GM23338 (cell line): ENCODE results near the gene CYP19A1. TPM values are rescaled to one million over a fixed set of nuclear protein-coding genes. Genes with fewer than 3 reads are reported as not detected.

Experiments
- ATAC-seq: fragments of 200-7000 bp; cut with Tn5 transposase; 3 replicates; pipeline ENCODE4 v1.9.1; 2020
- DNase-seq: peaks from one replicate; pipeline ENCODE4 v3.0.0-alpha.2; 2015; ENCODE audit warnings: low spot score
- H2AFZ ChIP-seq: fragments of 200-600 bp; sonication (generic); 2 replicates; pipeline ENCODE4 v1.8.0; 2016; ENCODE audit warnings: antibody characterized with exemption, mild to moderate bottlenecking, moderate library complexity
- H3F3A ChIP-seq: fragments of 200-600 bp; sonication (generic); replicated peaks from 2 replicates; pipeline ENCODE4 v1.8.0; 2017; ENCODE audit warnings: antibody characterized with exemption, mixed run types, low read depth
- H3K27ac ChIP-seq: fragments of 200-600 bp; sonication (generic); 2 replicates; pipeline ENCODE4 v1.6.1; 2016; ENCODE audit warnings: low read depth
- H3K27me3 ChIP-seq: fragments of 200-600 bp; sonication (generic); 2 replicates; pipeline ENCODE4 v1.8.0; 2016; ENCODE audit warnings: mild to moderate bottlenecking, mixed run types, moderate library complexity; ENCODE audit not compliant: insufficient read depth
- H3K36me3 ChIP-seq: fragments of 200-600 bp; sonication (generic); 2 replicates; pipeline ENCODE4 v1.8.0; 2016; ENCODE audit warnings: mild to moderate bottlenecking; ENCODE audit not compliant: insufficient read depth
- H3K4me1 ChIP-seq: fragments of 200-600 bp; sonication (generic); 2 replicates; pipeline ENCODE4 v1.8.0; 2016; ENCODE audit warnings: mild to moderate bottlenecking, moderate library complexity; ENCODE audit not compliant: insufficient read depth
- H3K4me2 ChIP-seq: fragments of 200-600 bp; sonication (generic); 2 replicates; pipeline ENCODE4 v1.7.1; 2017; ENCODE audit warnings: mixed run types
- H3K4me3 ChIP-seq: fragments of 200-600 bp; sonication (generic); 2 replicates; pipeline ENCODE4 v1.6.1; 2016; ENCODE audit warnings: mixed run types
- H3K79me2 ChIP-seq: fragments of 200-600 bp; sonication (generic); replicated peaks from 2 replicates; pipeline ENCODE4 v1.8.0; 2017; ENCODE audit warnings: mild to moderate bottlenecking; ENCODE audit not compliant: insufficient read depth
- H3K9me2 ChIP-seq: fragments of 200-600 bp; sonication (generic); 2 replicates; pipeline ENCODE4 v1.8.0; 2017; ENCODE audit not compliant: insufficient read depth
- H4K20me1 ChIP-seq: fragments of 200-600 bp; sonication (generic); replicated peaks from 2 replicates; pipeline ENCODE4 v1.8.0; 2017; ENCODE audit warnings: mild to moderate bottlenecking; ENCODE audit not compliant: insufficient read depth
- H3K27ac Mint-ChIP-seq: 2 replicates; pipeline ENCODE4 v1.8.0; 2020; ENCODE audit warnings: inconsistent platforms, mild to moderate bottlenecking, moderate library complexity, mixed read lengths
- H3K27me3 Mint-ChIP-seq: 3 replicates; pipeline ENCODE4 v1.8.0; 2022; ENCODE audit warnings: low read depth, mild to moderate bottlenecking, moderate library complexity, mixed read lengths, inconsistent platforms; ENCODE audit not compliant: insufficient read depth, poor library complexity
- H3K36me3 Mint-ChIP-seq: 3 replicates; pipeline ENCODE4 v1.8.0; 2021; ENCODE audit warnings: low read depth, mild to moderate bottlenecking, inconsistent platforms, moderate library complexity, mixed read lengths
- H3K4me1 Mint-ChIP-seq: 3 replicates; pipeline ENCODE4 v1.8.0; 2020; ENCODE audit warnings: mild to moderate bottlenecking, inconsistent platforms, mixed read lengths
- H3K4me3 Mint-ChIP-seq: 3 replicates; pipeline ENCODE4 v1.8.0; 2021; ENCODE audit warnings: moderate library complexity, mild to moderate bottlenecking, inconsistent platforms, mixed read lengths
- H3K9me3 Mint-ChIP-seq: 3 replicates; pipeline ENCODE4 v1.8.0; 2020; ENCODE audit warnings: moderate library complexity, mild to moderate bottlenecking, inconsistent platforms, mixed read lengths
- CREB1 ChIP-seq: fragments of 250-450 bp; sonication (Bioruptor Pico); IDR thresholded peaks from 2 replicates; pipeline ENCODE4 v1.5.0; 2020; ENCODE audit warnings: low read depth, mild to moderate bottlenecking, moderate library complexity
- EZH2phosphoT487 ChIP-seq: fragments of 200-600 bp; sonication (generic); IDR thresholded peaks from one replicate; pipeline ENCODE4 v1.8.1; 2018; ENCODE audit warnings: antibody characterized with exemption; ENCODE audit not compliant: unreplicated experiment
- NANOG ChIP-seq: IDR thresholded peaks from 2 replicates; pipeline ENCODE4 v1.6.1; 2016; ENCODE audit warnings: antibody characterized with exemption, borderline replicate concordance
- POLR2AphosphoS5 ChIP-seq: IDR thresholded peaks from 2 replicates; pipeline ENCODE4 v1.6.1; 2016; ENCODE audit warnings: antibody characterized with exemption, low read depth
- STAT1 ChIP-seq: IDR thresholded peaks from one replicate; pipeline ENCODE4 v1.6.1; 2016; ENCODE audit warnings: antibody characterized with exemption; ENCODE audit not compliant: unreplicated experiment
- ZNF114 ChIP-seq: fragments of 250-450 bp; sonication (Bioruptor Pico); IDR thresholded peaks from 2 replicates; pipeline ENCODE4 v1.5.0; 2020; ENCODE audit warnings: mild to moderate bottlenecking, moderate library complexity
- ZNF331 ChIP-seq: fragments of 250-450 bp; sonication (Bioruptor Pico); IDR thresholded peaks from 2 replicates; pipeline ENCODE4 v1.5.0; 2020; ENCODE audit warnings: low read depth, mild to moderate bottlenecking, moderate library complexity
- polyA plus RNA-seq: library from polyadenylated mRNA; unstranded; fragments of >200 nt; fragmentation: Nextera tagmentation; extraction: Ambion mirVana; gene quantifications from 2 replicates; pipeline ENCODE4 v1.2.1, GENCODE V29; 2016
- total RNA-seq: library from RNA; depleted of rRNA; stranded (reverse); fragments of >200 nt; shearing (Covaris generic); gene quantifications from 2 replicates; pipeline ENCODE4 v1.2.3, GENCODE V29; 2014
- TF ChIP-seq, protein P1 (sequence below): fragments of 250-450 bp; sonication (Bioruptor Pico); IDR thresholded peaks from 2 replicates; pipeline ENCODE4 v1.5.0; 2020; ENCODE audit warnings: mild to moderate bottlenecking, moderate library complexity
- TF ChIP-seq, protein P2 (sequence below): IDR thresholded peaks from 2 replicates; pipeline ENCODE4 v1.6.1; 2016; ENCODE audit warnings: antibody characterized with exemption

CYP19A1 gene
- total and polyA plus RNA-seq, 2 experiments from 2014 or later, result 0.42 TPM; not detected in 1

DNA sequence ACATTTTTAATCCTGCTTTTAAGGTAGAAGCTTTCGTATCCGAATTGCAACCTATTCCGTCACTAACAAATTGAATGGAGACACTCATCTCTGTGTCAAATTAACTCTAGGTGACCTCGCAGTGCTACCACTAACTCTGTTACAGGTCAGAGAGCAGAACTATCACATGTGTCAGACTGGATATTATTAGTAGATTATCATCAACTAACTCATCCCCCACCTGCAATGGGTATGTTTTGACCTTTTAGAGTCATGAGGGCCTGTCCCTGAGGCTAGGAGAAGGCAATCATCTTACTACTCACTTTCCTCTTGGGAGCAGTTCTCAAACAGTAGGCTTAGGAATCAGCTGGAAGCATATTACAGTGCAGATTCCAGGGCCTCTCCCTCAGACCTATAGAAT is 5.1 kb upstream of the CYP19A1 start (continued):
- TF ChIP-seq CREB1 (no peak), NANOG (no peak), ZNF114 (no peak)

DNA sequence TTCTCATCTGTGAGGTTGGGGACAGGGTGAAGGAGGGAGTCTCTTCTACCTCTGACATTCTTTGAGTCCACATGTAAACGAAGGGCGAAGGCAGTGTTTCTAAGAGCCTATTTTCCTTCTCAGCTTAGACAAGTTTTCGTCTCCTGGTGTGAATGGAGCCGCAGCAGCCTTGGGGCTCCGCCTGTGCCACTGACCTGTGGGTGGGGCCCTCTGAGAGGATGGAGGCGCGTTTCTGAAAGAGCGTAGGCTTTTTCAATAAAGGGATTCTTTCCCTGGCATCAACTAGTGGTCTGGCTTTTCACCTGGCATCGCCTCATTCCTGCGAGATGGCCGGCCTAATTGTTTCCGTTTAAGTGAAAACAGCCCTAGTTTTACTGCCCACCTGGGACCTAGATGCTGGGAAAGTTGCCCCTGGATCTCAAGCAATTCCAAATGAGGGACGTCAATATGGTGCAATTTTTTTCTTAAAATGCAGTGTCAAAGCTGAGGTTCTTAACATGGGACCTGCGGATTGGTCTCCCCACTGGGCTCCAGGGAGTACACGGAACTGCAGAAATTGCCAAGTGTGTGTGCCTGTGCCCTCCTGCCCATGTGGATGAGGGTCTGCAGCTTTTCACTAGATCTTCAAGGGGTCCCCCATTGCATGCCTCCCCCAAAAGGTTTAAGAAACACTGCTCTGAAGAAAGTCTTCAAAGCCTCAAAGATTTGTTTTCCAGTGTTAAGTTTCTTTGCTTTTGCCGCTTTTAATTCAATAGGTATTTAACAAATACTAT is 4.0 kb upstream of the CYP19A1 start:
- peaks cover 32% of the 10 kb centered on the region for H3K27me3 Mint-ChIP-seq
- TF ChIP-seq POLR2AphosphoS5 (no peak), ZNF331 (CRISPR knock-in tag) (no peak), EZH2phosphoT487 (no peak), CREB1 (no peak), STAT1 (no peak), NANOG (no peak)
- TF ChIP-seq, protein P1, sequence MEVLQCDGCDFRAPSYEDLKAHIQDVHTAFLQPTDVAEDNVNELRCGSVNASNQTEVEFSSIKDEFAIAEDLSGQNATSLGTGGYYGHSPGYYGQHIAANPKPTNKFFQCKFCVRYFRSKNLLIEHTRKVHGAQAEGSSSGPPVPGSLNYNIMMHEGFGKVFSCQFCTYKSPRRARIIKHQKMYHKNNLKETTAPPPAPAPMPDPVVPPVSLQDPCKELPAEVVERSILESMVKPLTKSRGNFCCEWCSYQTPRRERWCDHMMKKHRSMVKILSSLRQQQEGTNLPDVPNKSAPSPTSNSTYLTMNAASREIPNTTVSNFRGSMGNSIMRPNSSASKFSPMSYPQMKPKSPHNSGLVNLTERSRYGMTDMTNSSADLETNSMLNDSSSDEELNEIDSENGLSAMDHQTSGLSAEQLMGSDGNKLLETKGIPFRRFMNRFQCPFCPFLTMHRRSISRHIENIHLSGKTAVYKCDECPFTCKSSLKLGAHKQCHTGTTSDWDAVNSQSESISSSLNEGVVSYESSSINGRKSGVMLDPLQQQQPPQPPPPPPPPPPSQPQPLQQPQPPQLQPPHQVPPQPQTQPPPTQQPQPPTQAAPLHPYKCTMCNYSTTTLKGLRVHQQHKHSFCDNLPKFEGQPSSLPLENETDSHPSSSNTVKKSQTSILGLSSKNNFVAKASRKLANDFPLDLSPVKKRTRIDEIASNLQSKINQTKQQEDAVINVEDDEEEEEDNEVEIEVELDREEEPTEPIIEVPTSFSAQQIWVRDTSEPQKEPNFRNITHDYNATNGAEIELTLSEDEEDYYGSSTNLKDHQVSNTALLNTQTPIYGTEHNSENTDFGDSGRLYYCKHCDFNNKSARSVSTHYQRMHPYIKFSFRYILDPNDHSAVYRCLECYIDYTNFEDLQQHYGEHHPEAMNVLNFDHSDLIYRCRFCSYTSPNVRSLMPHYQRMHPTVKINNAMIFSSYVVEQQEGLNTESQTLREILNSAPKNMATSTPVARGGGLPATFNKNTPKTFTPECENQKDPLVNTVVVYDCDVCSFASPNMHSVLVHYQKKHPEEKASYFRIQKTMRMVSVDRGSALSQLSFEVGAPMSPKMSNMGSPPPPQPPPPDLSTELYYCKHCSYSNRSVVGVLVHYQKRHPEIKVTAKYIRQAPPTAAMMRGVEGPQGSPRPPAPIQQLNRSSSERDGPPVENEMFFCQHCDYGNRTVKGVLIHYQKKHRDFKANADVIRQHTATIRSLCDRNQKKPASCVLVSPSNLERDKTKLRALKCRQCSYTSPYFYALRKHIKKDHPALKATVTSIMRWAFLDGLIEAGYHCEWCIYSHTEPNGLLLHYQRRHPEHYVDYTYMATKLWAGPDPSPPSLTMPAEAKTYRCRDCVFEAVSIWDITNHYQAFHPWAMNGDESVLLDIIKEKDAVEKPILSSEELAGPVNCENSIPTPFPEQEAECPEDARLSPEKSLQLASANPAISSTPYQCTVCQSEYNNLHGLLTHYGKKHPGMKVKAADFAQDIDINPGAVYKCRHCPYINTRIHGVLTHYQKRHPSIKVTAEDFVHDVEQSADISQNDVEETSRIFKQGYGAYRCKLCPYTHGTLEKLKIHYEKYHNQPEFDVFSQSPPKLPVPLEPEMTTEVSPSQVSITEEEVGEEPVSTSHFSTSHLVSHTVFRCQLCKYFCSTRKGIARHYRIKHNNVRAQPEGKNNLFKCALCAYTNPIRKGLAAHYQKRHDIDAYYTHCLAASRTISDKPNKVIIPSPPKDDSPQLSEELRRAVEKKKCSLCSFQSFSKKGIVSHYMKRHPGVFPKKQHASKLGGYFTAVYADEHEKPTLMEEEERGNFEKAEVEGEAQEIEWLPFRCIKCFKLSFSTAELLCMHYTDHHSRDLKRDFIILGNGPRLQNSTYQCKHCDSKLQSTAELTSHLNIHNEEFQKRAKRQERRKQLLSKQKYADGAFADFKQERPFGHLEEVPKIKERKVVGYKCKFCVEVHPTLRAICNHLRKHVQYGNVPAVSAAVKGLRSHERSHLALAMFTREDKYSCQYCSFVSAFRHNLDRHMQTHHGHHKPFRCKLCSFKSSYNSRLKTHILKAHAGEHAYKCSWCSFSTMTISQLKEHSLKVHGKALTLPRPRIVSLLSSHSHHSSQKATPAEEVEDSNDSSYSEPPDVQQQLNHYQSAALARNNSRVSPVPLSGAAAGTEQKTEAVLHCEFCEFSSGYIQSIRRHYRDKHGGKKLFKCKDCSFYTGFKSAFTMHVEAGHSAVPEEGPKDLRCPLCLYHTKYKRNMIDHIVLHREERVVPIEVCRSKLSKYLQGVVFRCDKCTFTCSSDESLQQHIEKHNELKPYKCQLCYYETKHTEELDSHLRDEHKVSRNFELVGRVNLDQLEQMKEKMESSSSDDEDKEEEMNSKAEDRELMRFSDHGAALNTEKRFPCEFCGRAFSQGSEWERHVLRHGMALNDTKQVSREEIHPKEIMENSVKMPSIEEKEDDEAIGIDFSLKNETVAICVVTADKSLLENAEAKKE (CRISPR knock-in tag), result no peak
- TF ChIP-seq, protein P2, sequence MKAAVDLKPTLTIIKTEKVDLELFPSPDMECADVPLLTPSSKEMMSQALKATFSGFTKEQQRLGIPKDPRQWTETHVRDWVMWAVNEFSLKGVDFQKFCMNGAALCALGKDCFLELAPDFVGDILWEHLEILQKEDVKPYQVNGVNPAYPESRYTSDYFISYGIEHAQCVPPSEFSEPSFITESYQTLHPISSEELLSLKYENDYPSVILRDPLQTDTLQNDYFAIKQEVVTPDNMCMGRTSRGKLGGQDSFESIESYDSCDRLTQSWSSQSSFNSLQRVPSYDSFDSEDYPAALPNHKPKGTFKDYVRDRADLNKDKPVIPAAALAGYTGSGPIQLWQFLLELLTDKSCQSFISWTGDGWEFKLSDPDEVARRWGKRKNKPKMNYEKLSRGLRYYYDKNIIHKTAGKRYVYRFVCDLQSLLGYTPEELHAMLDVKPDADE, result no peak
- H2AFZ ChIP-seq, result peak overlapping the region; percentile 98

More for the DNA sequence above, 4.0 kb upstream of the CYP19A1 start:
- Histone ChIP-seq H3F3A (no peaks in the 10 kb centered on the region), H4K20me1 (0 out of 2 replicates have a peak, but pooled peaks cover 6% of the 10 kb centered on the region), H3K79me2 (no peaks in the 10 kb centered on the region), H3K9me2 (peaks cover 6% of the 10 kb centered on the region), H3K27ac (no peak overlapping the region), H3K4me3 (peak overlapping the region; percentile 72), H3K27me3 (peaks cover 51% of the 10 kb centered on the region), H3K4me2 (peak overlapping the region; percentile 92), H3K4me1 (peaks cover 3% of the 10 kb centered on the region; the same call in 1 of the 2 replicates), H3K36me3 (no peaks in the 10 kb centered on the region)
- peak; percentile 34 for DNase-seq
- Mint-ChIP-seq H3K4me3 (peak overlapping the region; percentile 68), H3K4me1 (no peaks in the 10 kb centered on the region; the same call in 2 of the 3 replicates), H3K36me3 (no peaks in the 10 kb centered on the region), H3K27ac (no peak overlapping the region), H3K9me3 (no peaks in the 10 kb centered on the region; the same call in 2 of the 3 replicates)
- ATAC-seq, result peak; percentile 42
